Thyroid gland (tissue), 4 donors: Measurements from ENCODE around the gene OR10H2. TPM values are rescaled to one million over a fixed set of nuclear protein-coding genes. Genes with fewer than 3 reads are reported as not detected.

Source experiments
- DNase-seq, 2 donors: peaks; one replicate each; pipeline ENCODE4 v3.0.0-alpha.2; 2019
- H3K27ac ChIP-seq, 3 donors: fragments of 200-600 bp; sonication (generic); 1 replicate in 2 of 3; 2 replicates in 1 of 3; pipeline ENCODE4 v1.5.1; 2016 to 2019; ENCODE audit warnings: mild to moderate bottlenecking in 1 of 3, moderate library complexity in 1 of 3
- H3K27me3 ChIP-seq: fragments of 200-600 bp; sonication (generic); one replicate; pipeline ENCODE4 v1.5.1; 2019
- H3K36me3 ChIP-seq, 2 donors: fragments of 200-600 bp; sonication (generic); one replicate each; pipeline ENCODE4 v1.5.1; 2016 to 2019
- H3K4me1 ChIP-seq, 2 donors: fragments of 200-600 bp; sonication (generic); one replicate each; pipeline ENCODE4 v1.5.1; 2017 to 2019
- H3K4me3 ChIP-seq, 3 donors: fragments of 200-600 bp; sonication (generic); replicated peaks in 1 of 3; 1 replicate in 2 of 3; 2 replicates in 1 of 3; pipeline ENCODE4 v1.5.1; 2016; ENCODE audit warnings: mild to moderate bottlenecking in 1 of 3
- H3K9me3 ChIP-seq: fragments of 200-600 bp; sonication (generic); one replicate; pipeline ENCODE4 v1.5.1; 2017
- POLR2A ChIP-seq, 2 donors: fragments of 450-650 bp; IDR thresholded peaks; one replicate each; pipeline ENCODE4 v1.6.1; 2017; ENCODE audit warnings: antibody characterized with exemption in 2 of 2, mild to moderate bottlenecking in 2 of 2, moderate library complexity in 1 of 2
- WGBS, 2 donors: methylation state at CpG; one replicate each; pipeline ENCODE4 v1.1.5; 2017; 5-methylcytosine and 5-hydroxymethylcytosine counted together
- intact Hi-C: fragments of 100-400 bp; cut with DNase I; formaldehyde crosslinking; loops from one replicate; pipeline ENCODE4 v1.15.1; 2023
- total RNA-seq, 4 donors: library from RNA; depleted of rRNA; stranded (reverse); fragments of >200 nt; gene quantifications; one replicate each; pipeline ENCODE4 v1.2.3, GENCODE V29; 2016
- TF ChIP-seq, protein P1 (sequence below), 6 experiments: fragments of 200-600 bp in 3 of 6; fragments of 450-650 bp in 3 of 6; sonication (generic) in 3 of 6; IDR thresholded peaks; one replicate each; pipeline ENCODE4 v1.5.1; 2016 to 2019; ENCODE audit warnings: antibody characterized with exemption in 6 of 6, mild to moderate bottlenecking in 2 of 6, inconsistent platforms in 1 of 6, moderate library complexity in 1 of 6

Gene OR10H2
- total RNA-seq, 4 donors from 2014 or later, result not detected

DNA sequence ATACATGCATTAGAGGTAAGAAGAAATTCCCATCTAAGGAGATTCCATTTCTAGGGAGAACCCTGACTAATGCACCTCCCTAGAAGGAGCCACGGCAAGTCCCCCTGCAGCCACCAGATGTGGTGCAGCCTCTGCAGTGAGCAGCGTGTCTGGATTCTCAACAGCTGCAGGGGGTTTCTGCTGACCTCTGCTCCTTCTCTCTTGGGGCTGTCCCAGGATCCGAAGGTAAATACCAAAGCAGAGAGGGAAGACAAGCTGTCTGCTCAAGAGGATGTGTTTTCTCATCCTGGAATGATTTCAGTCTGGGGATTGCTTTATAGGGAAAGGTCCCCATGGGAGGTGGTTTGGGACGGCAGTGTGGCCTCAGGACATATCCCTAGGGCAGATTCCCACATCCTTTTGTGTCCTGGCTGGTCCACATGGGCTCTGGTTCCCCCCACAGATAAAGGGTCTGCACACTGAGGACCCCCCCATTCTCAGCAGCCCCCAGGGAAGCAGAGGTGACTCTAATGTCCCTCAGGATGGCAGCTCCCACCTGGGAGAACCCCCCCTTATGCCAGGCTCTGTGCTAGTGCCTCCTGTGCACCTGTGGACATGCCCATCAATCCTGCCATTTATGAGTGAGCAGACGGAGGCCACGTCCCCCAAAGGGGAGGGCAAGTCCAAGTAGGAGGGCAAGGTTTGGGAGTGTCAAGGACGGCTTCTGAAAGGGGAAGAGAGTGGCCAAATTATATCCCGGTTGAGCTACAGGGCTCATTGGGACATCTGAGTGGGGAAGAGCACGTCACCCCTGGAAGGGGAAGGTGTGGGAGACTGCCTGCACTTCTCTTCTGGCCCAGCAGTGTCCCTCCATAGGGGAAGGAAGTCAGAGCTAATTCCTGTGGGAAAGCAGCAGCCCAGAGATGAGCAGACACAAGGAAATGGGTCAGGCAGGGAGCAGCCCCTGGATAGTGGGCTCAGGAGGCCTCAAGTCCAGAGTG, 49.5 kb downstream of the OR10H2 start:
- 48 to 57% methylated on average over 9 of the region's 9 CpGs for WGBS, 2 donors
- Histone ChIP-seq H3K9me3 (no peaks in the 10 kb centered on the region), H3K27ac (no peak overlapping the region), H3K27me3 (no peaks in the 10 kb centered on the region), H3K36me3 (no peaks in the 10 kb centered on the region), H3K4me1 (no peaks in the 10 kb centered on the region), H3K4me3 (no peak overlapping the region)
- TF ChIP-seq POLR2A (IDR thresholded peaks at IDR 0.05), result no peak
- TF ChIP-seq, protein P1, sequence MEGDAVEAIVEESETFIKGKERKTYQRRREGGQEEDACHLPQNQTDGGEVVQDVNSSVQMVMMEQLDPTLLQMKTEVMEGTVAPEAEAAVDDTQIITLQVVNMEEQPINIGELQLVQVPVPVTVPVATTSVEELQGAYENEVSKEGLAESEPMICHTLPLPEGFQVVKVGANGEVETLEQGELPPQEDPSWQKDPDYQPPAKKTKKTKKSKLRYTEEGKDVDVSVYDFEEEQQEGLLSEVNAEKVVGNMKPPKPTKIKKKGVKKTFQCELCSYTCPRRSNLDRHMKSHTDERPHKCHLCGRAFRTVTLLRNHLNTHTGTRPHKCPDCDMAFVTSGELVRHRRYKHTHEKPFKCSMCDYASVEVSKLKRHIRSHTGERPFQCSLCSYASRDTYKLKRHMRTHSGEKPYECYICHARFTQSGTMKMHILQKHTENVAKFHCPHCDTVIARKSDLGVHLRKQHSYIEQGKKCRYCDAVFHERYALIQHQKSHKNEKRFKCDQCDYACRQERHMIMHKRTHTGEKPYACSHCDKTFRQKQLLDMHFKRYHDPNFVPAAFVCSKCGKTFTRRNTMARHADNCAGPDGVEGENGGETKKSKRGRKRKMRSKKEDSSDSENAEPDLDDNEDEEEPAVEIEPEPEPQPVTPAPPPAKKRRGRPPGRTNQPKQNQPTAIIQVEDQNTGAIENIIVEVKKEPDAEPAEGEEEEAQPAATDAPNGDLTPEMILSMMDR (IDR thresholded peaks at IDR 0.05), result no peak
- no peak for DNase-seq
- intact Hi-C loops, result no loop called here

Other genes starting within 250 kb of the OR10H2 start
- not detected for gene PGLYRP2, start 248.5 kb upstream of the OR10H2 start, total RNA-seq
- under 1 TPM in 1 of 4 donors, not detected in 3; 0.11 TPM for gene CYP4F22, start 219.5 kb upstream of the OR10H2 start, total RNA-seq
- not detected for gene CYP4F8, start 112.8 kb upstream of the OR10H2 start, total RNA-seq
- gene CYP4F3, start 87.1 kb upstream of the OR10H2 start, total RNA-seq, result under 1 TPM in 2 of 4 donors, not detected in 2; 0.33 to 0.59 TPM
- gene CYP4F12, start 54.9 kb upstream of the OR10H2 start, total RNA-seq, result 1 to 10 TPM; 1.9 to 4.6 (median 3.2) TPM
- gene OR10H3, start 10.0 kb downstream of the OR10H2 start, total RNA-seq, result not detected
- gene OR10H5, start 59.6 kb downstream of the OR10H2 start, total RNA-seq, result not detected
- gene OR10H1, start 87.6 kb downstream of the OR10H2 start, total RNA-seq, result not detected
- gene CYP4F2, start 170.1 kb downstream of the OR10H2 start, total RNA-seq, result not detected
- 10 to 100 TPM in 1 of 4 donors, 1 to 10 TPM in 2, under 1 TPM in 1; 0.56 to 39.5 (median 7.5) TPM for gene CYP4F11, start 206.5 kb downstream of the OR10H2 start, total RNA-seq
- not detected for gene OR10H4, start 221.0 kb downstream of the OR10H2 start, total RNA-seq